GM12864 (cell line): ENCODE results near the gene JMJD7.

Experiments
- DNase-seq: peaks from one replicate; pipeline ENCODE4 v3.0.0-alpha.2; 2011; ENCODE audit warnings: low read depth
- H3K4me3 ChIP-seq: 2 replicates; pipeline ENCODE4 v1.5.1; 2011; ENCODE audit warnings: mild to moderate bottlenecking, low read depth, low read length, control low read depth
- TF ChIP-seq, protein P1 (sequence below): IDR thresholded peaks from 2 replicates; pipeline ENCODE4 v1.5.1; 2011; ENCODE audit warnings: low read depth, mild to moderate bottlenecking, moderate library complexity, low read length, control low read depth, inconsistent platforms; ENCODE audit errors: missing control alignments

JMJD7 gene

GRCh38 chr15:41876007-41876406, 48.1 kb downstream of the JMJD7 start:
- TF ChIP-seq, protein P1, sequence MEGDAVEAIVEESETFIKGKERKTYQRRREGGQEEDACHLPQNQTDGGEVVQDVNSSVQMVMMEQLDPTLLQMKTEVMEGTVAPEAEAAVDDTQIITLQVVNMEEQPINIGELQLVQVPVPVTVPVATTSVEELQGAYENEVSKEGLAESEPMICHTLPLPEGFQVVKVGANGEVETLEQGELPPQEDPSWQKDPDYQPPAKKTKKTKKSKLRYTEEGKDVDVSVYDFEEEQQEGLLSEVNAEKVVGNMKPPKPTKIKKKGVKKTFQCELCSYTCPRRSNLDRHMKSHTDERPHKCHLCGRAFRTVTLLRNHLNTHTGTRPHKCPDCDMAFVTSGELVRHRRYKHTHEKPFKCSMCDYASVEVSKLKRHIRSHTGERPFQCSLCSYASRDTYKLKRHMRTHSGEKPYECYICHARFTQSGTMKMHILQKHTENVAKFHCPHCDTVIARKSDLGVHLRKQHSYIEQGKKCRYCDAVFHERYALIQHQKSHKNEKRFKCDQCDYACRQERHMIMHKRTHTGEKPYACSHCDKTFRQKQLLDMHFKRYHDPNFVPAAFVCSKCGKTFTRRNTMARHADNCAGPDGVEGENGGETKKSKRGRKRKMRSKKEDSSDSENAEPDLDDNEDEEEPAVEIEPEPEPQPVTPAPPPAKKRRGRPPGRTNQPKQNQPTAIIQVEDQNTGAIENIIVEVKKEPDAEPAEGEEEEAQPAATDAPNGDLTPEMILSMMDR: no peak
- H3K4me3 ChIP-seq: no peak overlapping the region
- no peak for DNase-seq

- TF ChIP-seq, protein P1: no peak
- no peak overlapping the region for H3K4me3 ChIP-seq
- no peak for DNase-seq
Observed at GRCh38 chr15:41876689-41877088, 48.8 kb downstream of the JMJD7 start.

- no peak for DNase-seq
- TF ChIP-seq, protein P1: no peak
- H3K4me3 ChIP-seq: no peak overlapping the region
Observed at GRCh38 chr15:41877631-41878354, 49.9 kb downstream of the JMJD7 start.

DNA sequence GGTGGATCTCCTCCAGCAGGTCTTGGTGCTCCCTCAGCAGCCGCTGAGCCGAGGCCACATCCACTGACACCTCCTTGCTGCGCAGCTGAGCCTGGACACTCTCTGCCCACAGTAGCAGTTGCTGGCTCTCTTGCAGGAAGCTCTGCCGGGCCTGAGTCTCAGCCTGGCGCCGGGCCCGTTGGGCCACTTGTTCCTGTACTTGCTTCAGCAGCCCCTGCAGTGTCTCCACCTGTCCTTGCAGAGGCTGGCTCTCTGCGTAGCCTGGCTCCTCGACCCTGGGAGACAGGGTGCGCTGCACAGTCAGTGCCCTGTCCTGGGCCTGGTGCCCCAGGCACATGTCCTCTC, 50.4 kb downstream of the JMJD7 start:
- TF ChIP-seq, protein P1: no peak
- no peak for DNase-seq
- H3K4me3 ChIP-seq: no peak overlapping the region

- DNase-seq: no peak
- H3K4me3 ChIP-seq: no peak overlapping the region
- TF ChIP-seq, protein P1: no peak
Observed at GRCh38 chr15:41879321-41879845, 51.5 kb downstream of the JMJD7 start.

DNA sequence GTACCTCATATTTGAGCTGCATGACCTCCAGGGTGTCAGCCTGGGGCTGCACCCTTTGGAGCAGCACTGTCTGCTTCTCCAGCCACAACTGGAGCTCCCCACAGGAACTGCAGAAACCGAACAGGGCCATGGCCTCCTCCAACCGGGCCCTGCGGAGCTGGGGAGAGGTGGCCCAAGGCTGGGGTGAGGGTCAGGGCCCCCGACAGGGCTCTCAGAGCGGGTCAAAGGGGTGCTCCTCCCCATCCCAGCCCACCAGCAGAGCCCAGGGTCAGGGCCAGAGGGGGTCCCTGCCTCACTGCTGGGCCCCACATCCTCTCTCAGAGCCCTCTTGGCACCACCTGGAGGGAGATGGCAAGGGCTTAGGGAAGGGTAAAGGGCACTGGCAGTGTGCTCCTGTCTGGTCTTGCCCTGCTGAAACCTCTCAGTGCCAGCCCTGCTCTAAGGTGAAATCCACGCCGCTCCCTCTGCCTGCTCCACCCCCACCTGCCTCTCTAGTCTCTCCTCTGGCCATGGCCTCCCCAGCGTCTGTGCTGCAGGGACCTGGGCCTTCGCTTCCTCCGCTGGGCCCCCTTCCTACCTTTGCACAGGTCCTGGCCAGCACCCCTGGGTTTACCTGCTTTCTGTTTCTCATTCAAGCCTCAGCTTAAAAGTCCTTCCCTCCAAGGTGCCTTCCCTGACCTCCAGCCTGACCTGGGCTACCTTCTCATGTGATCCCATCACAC, 52.4 kb downstream of the JMJD7 start:
- H3K4me3 ChIP-seq: no peak overlapping the region
- DNase-seq: no peak
- TF ChIP-seq, protein P1: no peak

DNA sequence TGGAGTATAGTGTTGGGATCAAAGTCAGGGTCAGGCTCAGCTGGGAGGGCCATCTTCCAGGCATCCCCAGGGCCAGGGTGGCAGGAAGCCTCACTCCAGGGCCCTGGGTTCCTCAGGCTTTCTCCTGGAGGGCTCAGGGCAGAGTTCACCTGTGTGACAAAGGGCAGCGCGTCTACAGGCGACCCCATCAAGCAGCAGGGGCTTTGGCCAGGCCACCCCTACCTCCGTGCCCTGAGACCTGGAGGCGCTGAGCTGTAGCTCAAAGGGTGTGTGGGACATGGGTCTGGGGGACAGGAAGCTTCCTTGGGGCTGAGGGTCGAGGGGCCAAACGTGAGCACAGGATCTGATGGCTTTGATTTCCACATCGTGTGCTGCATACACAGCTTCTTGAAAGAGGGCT, 53.2 kb downstream of the JMJD7 start:
- no peak overlapping the region for H3K4me3 ChIP-seq
- TF ChIP-seq, protein P1: no peak
- DNase-seq: no peak
